Osteoblast (primary cell): ENCODE data around the gene ZFP64. TPM values are rescaled to one million over a fixed set of nuclear protein-coding genes. Genes with fewer than 3 reads are reported as not detected.

Experiments
- DNase-seq: peaks from one replicate; pipeline ENCODE4 v3.0.0; 2011; ENCODE audit warnings: low spot score, mixed read lengths; ENCODE audit not compliant: insufficient read length; ENCODE audit errors: missing footprints
- H2AFZ ChIP-seq: 2 replicates; pipeline ENCODE4 v1.6.0; 2011; ENCODE audit warnings: mild to moderate bottlenecking, low read length
- H3K27ac ChIP-seq: 2 replicates; pipeline ENCODE4 v1.5.1; 2011; ENCODE audit warnings: mild to moderate bottlenecking, low read depth, low read length, moderate library complexity
- H3K27me3 ChIP-seq: 2 replicates; pipeline ENCODE4 v1.6.0; 2012; ENCODE audit warnings: mild to moderate bottlenecking, control low read depth, inconsistent platforms, low read length, moderate library complexity; ENCODE audit not compliant: insufficient read depth
- H3K36me3 ChIP-seq: 2 replicates; pipeline ENCODE4 v1.5.1; 2011; ENCODE audit warnings: mild to moderate bottlenecking, low read length, control low read depth, moderate library complexity; ENCODE audit not compliant: insufficient read depth
- H3K4me1 ChIP-seq: 2 replicates; pipeline ENCODE4 v1.5.1; 2011; ENCODE audit warnings: mild to moderate bottlenecking, low read length, control low read depth, moderate library complexity; ENCODE audit not compliant: insufficient read depth
- H3K4me2 ChIP-seq: 2 replicates; pipeline ENCODE4 v1.6.0; 2011; ENCODE audit warnings: mild to moderate bottlenecking, low read length; ENCODE audit not compliant: insufficient read depth
- H3K4me3 ChIP-seq: fragments of 200-600 bp; sonication (generic); 3 replicates; pipeline ENCODE4 v1.5.1; 2012; ENCODE audit warnings: mild to moderate bottlenecking, low read length, inconsistent platforms; ENCODE audit not compliant: insufficient read depth
- H3K79me2 ChIP-seq: 2 replicates; pipeline ENCODE4 v1.6.0; 2012; ENCODE audit warnings: mild to moderate bottlenecking, low read length, control low read depth, inconsistent platforms; ENCODE audit not compliant: insufficient read depth
- H3K9me3 ChIP-seq: 2 replicates; pipeline ENCODE4 v1.5.1; 2011; ENCODE audit warnings: low read depth, low read length, control low read depth
- H4K20me1 ChIP-seq: 2 replicates; pipeline ENCODE4 v1.6.0; 2012; ENCODE audit warnings: mild to moderate bottlenecking, low read length, control low read depth; ENCODE audit not compliant: insufficient read depth
- total RNA-seq: library from RNA; depleted of rRNA; stranded (reverse); fragments of >200 nt; gene quantifications from 2 replicates; pipeline ENCODE4 v1.2.3, GENCODE V29; 2012
- TF ChIP-seq, protein P1 (sequence below): IDR thresholded peaks from 2 replicates; pipeline ENCODE4 v1.5.1; 2011; ENCODE audit warnings: mild to moderate bottlenecking, low read depth, low read length, moderate library complexity; ENCODE audit errors: extremely low read depth

ZFP64 gene
- total RNA-seq, 1 donor, result 33.3 TPM

DNA sequence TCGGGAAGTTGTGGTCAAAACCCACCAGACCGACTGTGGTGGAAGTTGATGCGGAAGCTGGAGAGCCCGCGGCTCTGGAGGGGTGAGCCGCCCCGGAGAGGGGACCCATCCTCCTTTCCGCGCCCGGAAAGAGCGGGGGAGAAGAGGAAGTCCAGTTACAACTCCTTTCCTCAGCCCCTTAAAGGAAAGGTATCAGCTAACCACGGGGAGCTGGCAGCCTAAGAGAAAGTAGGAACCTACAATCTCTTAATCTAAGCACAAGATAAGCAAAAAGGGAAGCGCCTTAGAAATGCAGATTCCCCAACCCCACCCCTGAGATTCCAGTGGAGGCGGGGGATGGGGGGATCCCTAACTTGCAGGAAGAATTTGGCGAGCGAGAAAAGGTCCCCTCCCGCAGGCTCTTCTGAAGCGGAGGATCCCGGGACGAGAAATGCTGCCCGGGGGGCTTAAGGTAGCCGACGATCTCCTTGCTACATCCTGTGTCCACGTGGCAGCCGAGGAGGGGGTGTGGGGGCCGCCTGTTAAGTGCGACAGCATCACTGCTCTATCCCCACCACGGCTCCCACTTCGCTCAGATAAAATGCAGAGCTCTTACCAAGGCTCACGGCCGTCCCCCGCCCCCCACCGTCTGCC is 87.5 kb downstream of the ZFP64 start:
- no peaks in the 10 kb centered on the region for H4K20me1 ChIP-seq
- H3K36me3 ChIP-seq, result no peaks in the 10 kb centered on the region
- H3K4me1 ChIP-seq, result peaks cover 17% of the 10 kb centered on the region
- peak overlapping the region; percentile 79 for H3K4me3 ChIP-seq
- H3K27ac ChIP-seq, result peak overlapping the region; percentile 30
- TF ChIP-seq, protein P1, sequence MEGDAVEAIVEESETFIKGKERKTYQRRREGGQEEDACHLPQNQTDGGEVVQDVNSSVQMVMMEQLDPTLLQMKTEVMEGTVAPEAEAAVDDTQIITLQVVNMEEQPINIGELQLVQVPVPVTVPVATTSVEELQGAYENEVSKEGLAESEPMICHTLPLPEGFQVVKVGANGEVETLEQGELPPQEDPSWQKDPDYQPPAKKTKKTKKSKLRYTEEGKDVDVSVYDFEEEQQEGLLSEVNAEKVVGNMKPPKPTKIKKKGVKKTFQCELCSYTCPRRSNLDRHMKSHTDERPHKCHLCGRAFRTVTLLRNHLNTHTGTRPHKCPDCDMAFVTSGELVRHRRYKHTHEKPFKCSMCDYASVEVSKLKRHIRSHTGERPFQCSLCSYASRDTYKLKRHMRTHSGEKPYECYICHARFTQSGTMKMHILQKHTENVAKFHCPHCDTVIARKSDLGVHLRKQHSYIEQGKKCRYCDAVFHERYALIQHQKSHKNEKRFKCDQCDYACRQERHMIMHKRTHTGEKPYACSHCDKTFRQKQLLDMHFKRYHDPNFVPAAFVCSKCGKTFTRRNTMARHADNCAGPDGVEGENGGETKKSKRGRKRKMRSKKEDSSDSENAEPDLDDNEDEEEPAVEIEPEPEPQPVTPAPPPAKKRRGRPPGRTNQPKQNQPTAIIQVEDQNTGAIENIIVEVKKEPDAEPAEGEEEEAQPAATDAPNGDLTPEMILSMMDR, result no peak
- no peaks in the 10 kb centered on the region for H3K9me3 ChIP-seq
- peak; percentile 83 for DNase-seq
- H3K4me2 ChIP-seq, result peak overlapping the region; percentile 75
- no peaks in the 10 kb centered on the region for H3K27me3 ChIP-seq
- H2AFZ ChIP-seq, result peak overlapping the region; percentile 90
- peaks cover 22% of the 10 kb centered on the region for H3K79me2 ChIP-seq

DNA sequence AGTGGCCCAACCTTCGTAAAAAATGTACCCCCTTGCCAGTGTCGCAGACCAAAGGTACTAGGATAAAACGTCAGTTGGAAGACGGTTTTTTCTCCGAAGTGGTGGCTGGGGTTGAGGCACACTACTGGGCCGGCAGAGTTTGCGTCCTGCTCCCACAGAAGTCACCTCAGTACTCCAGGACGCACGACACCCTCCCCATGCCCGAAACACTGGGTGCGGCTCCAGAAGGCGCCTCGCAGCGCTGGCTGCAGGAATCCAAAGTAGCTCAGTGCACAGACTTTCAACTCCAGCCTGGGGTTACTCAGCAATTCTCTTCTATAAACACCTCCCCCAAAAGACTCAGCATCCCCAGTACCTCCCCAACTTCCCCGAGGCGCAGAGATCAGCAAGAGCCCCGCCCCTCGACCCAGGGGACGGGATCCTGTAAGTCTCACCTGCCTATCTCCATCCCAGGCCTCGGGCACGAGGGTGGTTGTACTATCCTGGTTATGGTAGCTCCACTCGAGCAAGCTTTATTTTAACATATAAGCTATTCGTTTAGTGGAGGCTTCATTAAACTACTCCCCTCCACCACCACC is 88.2 kb downstream of the ZFP64 start:
- peak overlapping the region; percentile 90 for H2AFZ ChIP-seq
- peak overlapping the region; percentile 75 for H3K4me2 ChIP-seq
- peaks cover 1% of the 10 kb centered on the region for H3K36me3 ChIP-seq
- H3K9me3 ChIP-seq, result no peaks in the 10 kb centered on the region
- DNase-seq, result peak; percentile 88
- no peaks in the 10 kb centered on the region for H4K20me1 ChIP-seq
- TF ChIP-seq, protein P1, result no peak
- peaks cover 17% of the 10 kb centered on the region for H3K4me1 ChIP-seq
- H3K4me3 ChIP-seq, result peak overlapping the region; percentile 79
- H3K79me2 ChIP-seq, result peaks cover 22% of the 10 kb centered on the region
- H3K27ac ChIP-seq, result peak overlapping the region; percentile 30
- H3K27me3 ChIP-seq, result no peaks in the 10 kb centered on the region

GRCh38 chr20:52102559-52102958 is 89.0 kb downstream of the ZFP64 start:
- DNase-seq, result no peak
- Histone ChIP-seq H3K79me2 (peaks cover 22% of the 10 kb centered on the region), H4K20me1 (no peaks in the 10 kb centered on the region), H3K27ac (no peak overlapping the region), H3K36me3 (peaks cover 7% of the 10 kb centered on the region), H2AFZ (no peak overlapping the region), H3K9me3 (no peaks in the 10 kb centered on the region), H3K4me3 (no peak overlapping the region), H3K4me1 (peaks cover 17% of the 10 kb centered on the region), H3K27me3 (no peaks in the 10 kb centered on the region), H3K4me2 (no peak overlapping the region)
- TF ChIP-seq, protein P1, result no peak

DNA sequence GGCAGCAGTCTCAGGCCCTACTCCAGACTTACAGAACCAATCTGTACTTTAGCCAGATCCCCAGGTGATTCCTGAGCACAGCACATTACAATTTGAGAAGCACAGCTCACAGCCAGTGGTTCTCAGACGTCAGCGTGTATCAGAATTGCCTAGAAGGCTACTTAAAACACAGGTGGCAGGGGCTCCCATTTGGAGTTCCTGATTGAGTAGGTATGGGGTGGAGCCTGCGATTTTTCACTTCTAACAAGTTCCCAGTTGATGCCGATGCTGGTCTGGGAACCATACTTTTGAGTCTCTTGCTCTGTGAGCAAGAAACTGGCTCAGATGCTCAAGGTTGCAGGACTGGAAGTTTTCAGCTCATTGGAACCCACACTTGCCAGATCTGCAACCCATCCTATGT is 89.5 kb downstream of the ZFP64 start:
- Histone ChIP-seq H3K4me3 (no peak overlapping the region), H2AFZ (no peak overlapping the region), H3K36me3 (peaks cover 7% of the 10 kb centered on the region), H3K27ac (no peak overlapping the region), H3K27me3 (no peaks in the 10 kb centered on the region), H3K79me2 (peaks cover 22% of the 10 kb centered on the region), H3K4me2 (no peak overlapping the region), H4K20me1 (no peaks in the 10 kb centered on the region), H3K4me1 (peaks cover 17% of the 10 kb centered on the region), H3K9me3 (no peaks in the 10 kb centered on the region)
- DNase-seq, result no peak
- TF ChIP-seq, protein P1, result no peak
